Breast epithelium (tissue), 4 donors: Measurements from ENCODE around the gene PLEKHA6. TPM values are rescaled to one million over a fixed set of nuclear protein-coding genes. Genes with fewer than 3 reads are reported as not detected.

Source experiments
- DNase-seq, 2 donors: peaks; one replicate each; pipeline ENCODE4 v3.0.0-alpha.2; 2019; ENCODE audit warnings: low spot score in 2 of 2
- H3K27ac ChIP-seq, 2 donors: fragments of 200-600 bp; sonication (generic) in 1 of 2; one replicate each; pipeline ENCODE4 v1.5.1; 2016 to 2019; ENCODE audit warnings: mild to moderate bottlenecking in 1 of 2
- H3K27me3 ChIP-seq, 2 donors: fragments of 200-600 bp; sonication (generic) in 1 of 2; one replicate each; pipeline versions ENCODE4 v1.5.1 to v1.6.0; 2017 to 2019; ENCODE audit warnings: control low read depth in 1 of 2, mild to moderate bottlenecking in 1 of 2
- H3K36me3 ChIP-seq: fragments of 200-600 bp; one replicate; pipeline ENCODE4 v1.5.1; 2019
- H3K4me1 ChIP-seq, 2 donors: fragments of 200-600 bp; sonication (generic); one replicate each; pipeline ENCODE4 v1.5.1; 2016 to 2019; ENCODE audit warnings: control low read depth in 1 of 2
- H3K4me3 ChIP-seq, 3 donors: fragments of 200-600 bp; sonication (generic); 1 replicate in 2 of 3; 2 replicates in 1 of 3; pipeline ENCODE4 v1.5.1; 2016 to 2019; ENCODE audit warnings: mild to moderate bottlenecking in 3 of 3, moderate library complexity in 2 of 3
- H3K9me3 ChIP-seq, 2 donors: fragments of 200-600 bp; sonication (generic) in 1 of 2; one replicate each; pipeline ENCODE4 v1.5.1; 2016 to 2019; ENCODE audit warnings: control low read depth in 1 of 2
- POLR2A ChIP-seq: fragments of 450-650 bp; IDR thresholded peaks from one replicate; pipeline ENCODE4 v1.6.1; 2016; ENCODE audit warnings: antibody characterized with exemption, mild to moderate bottlenecking, moderate library complexity
- POLR2AphosphoS5 ChIP-seq, 3 donors: sonication (generic); formaldehyde crosslinking; IDR thresholded peaks; one replicate each; pipeline ENCODE4 v1.6.1; 2017; ENCODE audit warnings: antibody characterized with exemption in 3 of 3
- intact Hi-C: fragments of 100-400 bp; cut with DNase I; formaldehyde crosslinking; loops from one replicate; pipeline ENCODE4 v1.15.1; 2023; ENCODE audit warnings: low total_unique reads
- total RNA-seq, 3 donors: library from RNA; depleted of rRNA; stranded (reverse); fragments of >200 nt; gene quantifications; one replicate each; pipeline ENCODE4 v1.1.0, GENCODE V29; 2016
- TF ChIP-seq, protein P1 (sequence below), 3 donors: fragments of 450-650 bp; IDR thresholded peaks; one replicate each; pipeline ENCODE4 v1.5.1; 2016 to 2017; ENCODE audit warnings: antibody characterized with exemption in 3 of 3, mild to moderate bottlenecking in 3 of 3, moderate library complexity in 3 of 3

PLEKHA6 gene
- total RNA-seq, 3 donors from 2014 or later = 1.4 to 34.0 (median 17.7) TPM

DNA sequence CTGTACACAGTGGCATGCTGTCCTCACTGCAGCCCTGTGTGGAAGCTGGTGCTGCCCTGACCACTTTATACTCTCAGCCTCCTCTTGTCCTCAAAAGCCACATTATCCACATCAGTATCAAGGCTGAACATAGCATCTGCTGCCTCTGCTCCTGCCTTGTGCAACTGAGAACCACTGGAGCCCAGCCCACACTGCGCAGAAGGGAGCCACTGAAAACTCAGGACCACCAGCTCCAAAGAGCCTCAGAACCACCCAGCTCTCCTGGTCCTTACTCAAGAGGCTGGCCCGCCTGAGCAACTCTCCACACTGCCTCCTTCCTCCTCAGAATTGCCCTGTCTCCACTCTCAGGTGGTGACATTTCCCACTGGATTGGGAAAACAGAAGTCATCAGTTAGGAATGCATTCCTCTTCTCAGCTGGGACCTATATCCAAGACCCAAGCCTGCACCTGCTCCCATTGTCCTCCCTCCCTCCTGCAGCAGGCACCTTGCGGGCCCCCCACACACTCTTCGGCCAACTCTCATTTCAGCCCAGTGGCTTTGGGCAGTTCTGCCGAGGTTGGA, 156.4 kb downstream of the PLEKHA6 start:
- intact Hi-C loops = no loop called here
- Histone ChIP-seq H3K4me1 (no peaks in the 10 kb centered on the region), H3K27ac (no peak overlapping the region), H3K4me3 (no peak overlapping the region), H3K36me3 (no peaks in the 10 kb centered on the region), H3K27me3 (no peaks in the 10 kb centered on the region), H3K9me3 (no peaks in the 10 kb centered on the region)
- TF ChIP-seq POLR2AphosphoS5 (IDR thresholded peaks at IDR 0.05) (no peak), POLR2A (no peak)
- TF ChIP-seq, protein P1, sequence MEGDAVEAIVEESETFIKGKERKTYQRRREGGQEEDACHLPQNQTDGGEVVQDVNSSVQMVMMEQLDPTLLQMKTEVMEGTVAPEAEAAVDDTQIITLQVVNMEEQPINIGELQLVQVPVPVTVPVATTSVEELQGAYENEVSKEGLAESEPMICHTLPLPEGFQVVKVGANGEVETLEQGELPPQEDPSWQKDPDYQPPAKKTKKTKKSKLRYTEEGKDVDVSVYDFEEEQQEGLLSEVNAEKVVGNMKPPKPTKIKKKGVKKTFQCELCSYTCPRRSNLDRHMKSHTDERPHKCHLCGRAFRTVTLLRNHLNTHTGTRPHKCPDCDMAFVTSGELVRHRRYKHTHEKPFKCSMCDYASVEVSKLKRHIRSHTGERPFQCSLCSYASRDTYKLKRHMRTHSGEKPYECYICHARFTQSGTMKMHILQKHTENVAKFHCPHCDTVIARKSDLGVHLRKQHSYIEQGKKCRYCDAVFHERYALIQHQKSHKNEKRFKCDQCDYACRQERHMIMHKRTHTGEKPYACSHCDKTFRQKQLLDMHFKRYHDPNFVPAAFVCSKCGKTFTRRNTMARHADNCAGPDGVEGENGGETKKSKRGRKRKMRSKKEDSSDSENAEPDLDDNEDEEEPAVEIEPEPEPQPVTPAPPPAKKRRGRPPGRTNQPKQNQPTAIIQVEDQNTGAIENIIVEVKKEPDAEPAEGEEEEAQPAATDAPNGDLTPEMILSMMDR (IDR thresholded peaks at IDR 0.05) = no peak
- no peak for DNase-seq

DNA sequence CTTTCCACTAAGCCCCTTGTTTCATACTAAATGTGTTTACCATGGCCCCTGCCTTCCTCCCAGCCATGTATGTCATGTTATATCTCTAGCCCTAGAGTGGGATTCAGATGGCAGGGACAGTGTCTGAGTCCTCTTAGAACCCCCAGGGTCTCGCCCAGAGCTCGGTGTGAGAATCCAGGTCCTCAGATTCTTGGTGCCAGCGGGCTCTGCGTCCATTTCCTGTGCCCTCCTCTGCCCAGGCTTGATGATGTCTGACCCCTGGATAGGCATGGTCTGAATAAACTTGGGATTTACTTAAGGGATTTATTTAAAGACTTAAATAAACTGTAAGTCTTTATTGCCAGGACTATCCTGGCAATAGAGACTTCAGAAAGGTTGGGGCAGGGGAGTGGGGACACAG, 157.2 kb downstream of the PLEKHA6 start:
- H3K27ac ChIP-seq = no peak overlapping the region
- TF ChIP-seq, protein P1 (IDR thresholded peaks at IDR 0.05) = no peak
- no peak for TF ChIP-seq POLR2A
- no peak for DNase-seq
- H3K27me3 ChIP-seq = no peaks in the 10 kb centered on the region
- H3K4me3 ChIP-seq = no peak overlapping the region
- H3K9me3 ChIP-seq = no peaks in the 10 kb centered on the region
- H3K36me3 ChIP-seq = no peaks in the 10 kb centered on the region
- intact Hi-C loops = no loop called here
- H3K4me1 ChIP-seq = no peaks in the 10 kb centered on the region

DNA sequence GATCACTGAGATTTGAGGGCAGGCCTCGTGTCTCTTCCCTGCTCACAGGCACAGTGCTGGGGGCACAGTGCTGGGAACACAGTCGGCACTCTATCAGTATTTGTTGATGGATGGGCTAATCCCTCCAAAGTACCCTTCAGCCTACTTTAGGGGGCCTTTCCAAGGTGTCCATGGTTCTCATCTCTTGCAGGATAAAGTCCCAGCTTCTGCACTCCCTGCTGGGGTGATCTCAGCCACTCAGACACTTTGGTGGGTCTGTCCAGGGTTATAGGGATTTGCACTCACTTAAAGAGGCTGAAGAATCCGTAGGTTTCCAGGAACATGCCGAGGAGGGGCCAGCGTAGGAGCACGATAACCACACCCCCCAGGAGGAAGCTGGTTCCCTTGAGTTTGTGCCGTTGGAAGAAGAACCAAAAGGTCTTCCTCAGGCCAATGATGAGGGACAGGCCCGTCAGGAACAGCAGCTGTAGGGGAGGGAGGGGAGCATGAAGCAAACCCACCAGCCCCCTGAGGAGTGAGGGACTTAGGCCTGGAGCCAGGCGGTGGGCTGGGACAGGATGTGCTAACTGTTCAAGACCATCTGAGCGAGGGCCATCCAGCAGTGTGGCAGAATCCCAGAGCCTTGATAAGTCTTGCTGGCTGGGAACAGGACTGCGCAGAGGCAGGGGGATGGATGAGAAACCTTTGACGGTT, 158.2 kb downstream of the PLEKHA6 start:
- Histone ChIP-seq H3K4me3 (no peak overlapping the region), H3K4me1 (no peaks in the 10 kb centered on the region), H3K27me3 (no peaks in the 10 kb centered on the region)

DNA sequence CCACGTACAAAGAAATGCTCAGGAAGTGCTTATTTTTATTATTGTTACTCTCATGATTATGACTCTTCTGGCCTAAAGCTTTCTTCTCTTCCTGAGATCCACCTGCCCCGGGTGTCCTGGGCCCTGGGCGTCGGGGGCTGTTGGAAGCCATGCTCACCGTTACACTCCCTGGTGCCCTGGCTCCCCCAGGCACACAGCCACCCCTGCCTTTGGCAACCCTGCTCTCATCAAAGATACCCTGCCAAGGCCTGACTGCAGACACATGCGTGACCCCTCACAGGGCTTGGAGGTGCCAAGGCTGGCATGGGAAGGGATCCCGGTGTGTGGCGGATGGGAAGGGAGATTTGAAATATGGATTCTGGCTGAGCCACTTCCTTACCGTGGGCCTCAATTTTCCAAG, 160.2 kb downstream of the PLEKHA6 start:
- no peaks in the 10 kb centered on the region for H3K27me3 ChIP-seq
- intact Hi-C loops = no loop called here
- H3K4me1 ChIP-seq = no peaks in the 10 kb centered on the region
- no peak overlapping the region for H3K4me3 ChIP-seq
- TF ChIP-seq, protein P1 (IDR thresholded peaks at IDR 0.05) = no peak
- TF ChIP-seq POLR2AphosphoS5 (IDR thresholded peaks at IDR 0.05) = no peak
- TF ChIP-seq POLR2A = no peak
- H3K27ac ChIP-seq = peak overlapping the region; percentile 84 to 85
- no peaks in the 10 kb centered on the region for H3K36me3 ChIP-seq
- no peaks in the 10 kb centered on the region for H3K9me3 ChIP-seq
- no peak for DNase-seq

More for the DNA sequence above, 158.2 kb downstream of the PLEKHA6 start:
- TF ChIP-seq POLR2AphosphoS5 (IDR thresholded peaks at IDR 0.05) (no peak), POLR2A (no peak)
- H3K27ac ChIP-seq = no peak overlapping the region
- H3K9me3 ChIP-seq = no peaks in the 10 kb centered on the region
- DNase-seq = no peak
- intact Hi-C loops = no loop called here
- H3K36me3 ChIP-seq = no peaks in the 10 kb centered on the region

DNA sequence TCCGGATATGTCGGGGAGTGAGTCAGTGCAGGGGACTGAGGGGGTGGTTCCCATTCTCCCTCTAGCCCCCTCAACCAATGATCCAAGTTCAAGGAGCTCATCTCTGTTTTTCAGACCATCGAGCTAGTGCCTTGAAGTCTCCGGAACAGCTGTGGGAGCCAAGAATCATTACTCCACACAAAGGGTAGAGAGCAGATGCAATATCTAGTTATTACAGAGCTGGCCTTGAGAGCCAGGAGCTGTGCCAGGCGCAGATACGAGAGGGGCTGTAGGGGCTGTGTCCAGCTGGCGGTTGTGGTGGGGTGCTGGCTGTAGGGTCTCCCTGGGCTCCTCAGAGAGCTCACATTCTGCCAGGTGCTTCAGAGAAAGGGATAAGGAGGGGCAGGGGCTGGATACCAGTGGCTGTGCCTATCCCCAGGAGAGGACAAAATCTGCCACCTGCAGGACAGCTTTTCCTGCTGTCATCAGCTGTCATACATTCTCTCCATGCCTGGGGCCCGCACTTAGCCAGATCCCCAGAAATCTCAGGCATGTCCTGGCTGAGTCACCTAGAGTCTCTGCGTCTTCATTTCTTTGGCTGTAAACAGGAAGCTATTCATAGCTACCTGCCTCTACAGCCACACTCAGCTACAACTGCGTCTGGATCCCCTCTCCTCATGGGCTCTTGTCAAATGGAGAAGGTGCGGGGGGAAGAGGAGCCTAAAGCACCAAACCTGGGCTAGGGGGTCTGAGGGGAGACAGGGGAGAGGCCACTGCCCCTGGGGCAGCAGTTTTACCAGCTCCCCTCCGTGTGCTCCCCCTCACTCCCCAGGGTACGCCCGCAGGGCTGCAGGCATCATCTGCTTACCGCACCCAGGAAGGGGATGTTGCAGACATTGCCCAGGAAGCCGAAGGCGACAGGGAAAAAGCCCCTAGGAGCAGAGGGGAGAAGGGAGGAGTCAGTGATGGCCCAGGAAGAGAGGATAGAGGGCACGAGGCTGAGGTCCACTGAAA, 161.1 kb downstream of the PLEKHA6 start:
- intact Hi-C loops = no loop called here
- Histone ChIP-seq H3K27ac (peak overlapping the region; percentile 84 to 85), H3K4me3 (no peak overlapping the region), H3K9me3 (no peaks in the 10 kb centered on the region), H3K36me3 (no peaks in the 10 kb centered on the region), H3K4me1 (no peaks in the 10 kb centered on the region), H3K27me3 (no peaks in the 10 kb centered on the region)
- TF ChIP-seq POLR2A = no peak
- TF ChIP-seq, protein P1 (IDR thresholded peaks at IDR 0.05) = peak in 1 of 3 donors; percentile 48
- peak in 1 of 3 donors; percentile 45 for TF ChIP-seq POLR2AphosphoS5 (IDR thresholded peaks at IDR 0.05)
- peak; percentile 66 to 88 for DNase-seq
